Fibroblast of skin of right quadriceps (primary cell): Measurements from ENCODE around the gene CIAO3.

Experiments used
- DNase-seq: peaks from one replicate; pipeline ENCODE4 v3.0.0-alpha.2; 2013

Gene CIAO3

GRCh38 chr16:687499-687898 lies 53.3 kb downstream of the CIAO3 start:
- DNase-seq: no peak

GRCh38 chr16:686459-687260 lies 54.1 kb downstream of the CIAO3 start:
- no peak for DNase-seq

- DNase-seq: peak; percentile 22
These were observed 54.8 kb downstream of the CIAO3 start for GRCh38 chr16:685967-686366.

GRCh38 chr16:684961-685696 lies 55.7 kb downstream of the CIAO3 start:
- DNase-seq: no peak

- peak; percentile 94 for DNase-seq
These were observed 56.6 kb downstream of the CIAO3 start, which contains the start of gene JMJD8 for GRCh38 chr16:684071-684794. JMJD8 (minus strand) TSS chr16:684334; CDS start chr16:684319, 15 bp downstream.

GRCh38 chr16:683396-684070 lies 57.3 kb downstream of the CIAO3 start:
- DNase-seq: no peak

GRCh38 chr16:682493-683395 lies 58.1 kb downstream of the CIAO3 start:
- DNase-seq: no peak

GRCh38 chr16:681746-682427 lies 58.9 kb downstream of the CIAO3 start:
- DNase-seq: no peak

- DNase-seq: no peak
These were observed 59.6 kb downstream of the CIAO3 start for GRCh38 chr16:680967-681745.

GRCh38 chr16:680625-680945 lies 60.2 kb downstream of the CIAO3 start:
- no peak for DNase-seq

GRCh38 chr16:679814-680624 lies 60.8 kb downstream of the CIAO3 start, which contains the start of gene STUB1:
STUB1 (plus strand) TSS chr16:680410; CDS start chr16:680526, 116 bp downstream.
- peak; percentile 85 for DNase-seq
